Suprapubic skin (tissue), 3 donors: ENCODE measurements around the gene SPIRE1.

Source experiments
- EP300 ChIP-seq: sonication (generic); formaldehyde crosslinking; IDR thresholded peaks from one replicate; pipeline ENCODE4 v1.6.1; 2017; ENCODE audit warnings: antibody characterized with exemption
- POLR2A ChIP-seq, 2 donors: fragments of 450-650 bp; IDR thresholded peaks; one replicate each; pipeline ENCODE4 v1.6.1; 2017; ENCODE audit warnings: antibody characterized with exemption in 2 of 2, mild to moderate bottlenecking in 2 of 2, moderate library complexity in 2 of 2
- TF ChIP-seq, protein P1 (sequence below), 2 donors: fragments of 200-600 bp in 1 of 2; fragments of 450-650 bp in 1 of 2; sonication (generic) in 1 of 2; IDR thresholded peaks; one replicate each; pipeline ENCODE4 v1.5.1; 2016 to 2019; ENCODE audit warnings: antibody characterized with exemption in 2 of 2, mild to moderate bottlenecking in 1 of 2, moderate library complexity in 1 of 2

DNA sequence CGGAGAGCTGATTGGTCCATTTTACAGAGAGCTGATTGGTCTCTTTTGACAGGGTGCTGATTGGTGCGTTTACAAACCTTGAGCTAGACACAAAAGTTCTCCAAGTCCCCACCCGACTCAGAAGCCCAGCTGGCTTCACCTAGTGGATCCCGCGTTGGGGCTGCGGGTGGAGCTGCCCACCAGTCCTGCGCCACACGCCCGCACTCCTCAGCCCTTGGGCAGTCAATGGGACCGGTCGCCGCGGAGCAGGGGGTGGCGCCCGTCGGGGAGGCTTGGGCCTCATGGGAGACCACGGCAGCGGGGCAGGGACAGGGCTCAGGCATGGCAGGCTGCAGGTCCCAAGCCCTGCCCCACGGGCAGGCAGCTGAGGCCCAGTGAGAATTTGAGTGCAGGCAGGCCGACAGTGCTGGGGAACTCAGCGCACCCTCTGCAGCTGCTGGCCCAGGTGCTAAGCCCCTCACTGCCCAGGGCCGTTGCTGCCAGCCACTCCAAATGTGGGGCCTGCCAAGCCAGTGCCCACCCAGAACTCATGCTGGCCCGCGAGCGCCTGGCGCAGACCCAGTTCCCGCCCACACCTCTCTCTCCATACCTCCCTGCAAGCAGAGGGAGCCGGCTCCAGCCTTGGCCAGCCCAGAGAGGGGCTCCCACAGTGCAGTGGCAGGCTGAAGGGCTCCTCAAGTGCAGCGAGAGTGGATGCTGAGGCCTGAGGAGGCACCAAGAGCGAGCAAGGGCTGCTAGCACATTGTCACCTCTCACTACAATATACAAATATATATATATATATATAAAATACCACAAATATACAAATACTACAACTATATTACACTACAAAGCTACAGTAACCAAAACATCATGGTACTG is 100.7 kb downstream of the SPIRE1 start:
- TF ChIP-seq, protein P1, sequence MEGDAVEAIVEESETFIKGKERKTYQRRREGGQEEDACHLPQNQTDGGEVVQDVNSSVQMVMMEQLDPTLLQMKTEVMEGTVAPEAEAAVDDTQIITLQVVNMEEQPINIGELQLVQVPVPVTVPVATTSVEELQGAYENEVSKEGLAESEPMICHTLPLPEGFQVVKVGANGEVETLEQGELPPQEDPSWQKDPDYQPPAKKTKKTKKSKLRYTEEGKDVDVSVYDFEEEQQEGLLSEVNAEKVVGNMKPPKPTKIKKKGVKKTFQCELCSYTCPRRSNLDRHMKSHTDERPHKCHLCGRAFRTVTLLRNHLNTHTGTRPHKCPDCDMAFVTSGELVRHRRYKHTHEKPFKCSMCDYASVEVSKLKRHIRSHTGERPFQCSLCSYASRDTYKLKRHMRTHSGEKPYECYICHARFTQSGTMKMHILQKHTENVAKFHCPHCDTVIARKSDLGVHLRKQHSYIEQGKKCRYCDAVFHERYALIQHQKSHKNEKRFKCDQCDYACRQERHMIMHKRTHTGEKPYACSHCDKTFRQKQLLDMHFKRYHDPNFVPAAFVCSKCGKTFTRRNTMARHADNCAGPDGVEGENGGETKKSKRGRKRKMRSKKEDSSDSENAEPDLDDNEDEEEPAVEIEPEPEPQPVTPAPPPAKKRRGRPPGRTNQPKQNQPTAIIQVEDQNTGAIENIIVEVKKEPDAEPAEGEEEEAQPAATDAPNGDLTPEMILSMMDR (IDR thresholded peaks at IDR 0.05): no peak
- TF ChIP-seq POLR2A (IDR thresholded peaks at IDR 0.05) (no peak), EP300 (no peak)
